Common myeloid progenitor, CD34-positive (primary cell): ENCODE data around the gene STAP2.

ENCODE experiments used
- CTCF ChIA-PET: fragments of 350-600 bp; sonication (Branson Sonifier 250); formaldehyde crosslinking; loops from one replicate; lab custom pipeline; 2021; ENCODE audit warnings: antibody characterized with exemption; lab: Charles Lee
- POLR2A ChIA-PET: fragments of 350-600 bp; sonication (Branson Sonifier 250); formaldehyde crosslinking; loops from one replicate; lab custom pipeline; 2021; ENCODE audit warnings: antibody characterized with exemption; lab: Charles Lee
- DNase-seq, 3 donors: peaks; one replicate each; pipeline versions ENCODE4 v3.0.0 to v3.0.0-alpha.2; 2013
- H3K27ac ChIP-seq, 2 experiments: 1 replicate in 1 of 2; 2 replicates in 1 of 2; pipeline ENCODE4 v1.7.0; 2013; ENCODE audit warnings: inconsistent platforms in 2 of 2, low read length in 2 of 2, mild to moderate bottlenecking in 2 of 2, low read depth in 1 of 2, moderate library complexity in 1 of 2; ENCODE audit not compliant: severe bottlenecking in 2 of 2, insufficient read depth in 1 of 2, poor library complexity in 1 of 2
- H3K27me3 ChIP-seq, 5 experiments: replicated peaks in 2 of 5; 1 replicate in 3 of 5; 2 replicates in 2 of 5; pipeline versions ENCODE4 v1.6.1 to v1.7.0; 2013; ENCODE audit warnings: low read length in 4 of 5, mild to moderate bottlenecking in 2 of 5, moderate library complexity in 2 of 5, inconsistent platforms in 1 of 5; ENCODE audit not compliant: insufficient read depth in 5 of 5, control insufficient read depth in 4 of 5
- H3K36me3 ChIP-seq, 4 experiments: 1 replicate in 2 of 4; 2 replicates in 2 of 4; pipeline versions ENCODE4 v1.6.1 to v1.7.0; 2013; ENCODE audit warnings: low read length in 3 of 4, control low read depth in 1 of 4, mild to moderate bottlenecking in 1 of 4; ENCODE audit not compliant: control insufficient read depth in 4 of 4, insufficient read depth in 4 of 4
- H3K4me1 ChIP-seq, 4 experiments: 1 replicate in 3 of 4; 2 replicates in 1 of 4; pipeline versions ENCODE4 v1.6.1 to v1.7.1; 2013; ENCODE audit warnings: low read length in 3 of 4, mild to moderate bottlenecking in 3 of 4, control low read depth in 1 of 4, inconsistent platforms in 1 of 4, moderate library complexity in 1 of 4; ENCODE audit not compliant: control insufficient read depth in 4 of 4, insufficient read depth in 4 of 4; ENCODE audit errors: control extremely low read depth in 1 of 4
- H3K4me3 ChIP-seq, 7 experiments: 1 replicate in 4 of 7; 2 replicates in 3 of 7; pipeline versions ENCODE4 v1.5.1 to v1.7.0; 2013; ENCODE audit warnings: mild to moderate bottlenecking in 7 of 7, low read length in 6 of 7, moderate library complexity in 6 of 7, inconsistent platforms in 2 of 7, low read depth in 2 of 7, control low read depth in 1 of 7; ENCODE audit not compliant: insufficient read depth in 4 of 7, control insufficient read depth in 1 of 7; ENCODE audit errors: extremely low read depth in 1 of 7
- H3K9me3 ChIP-seq, 5 experiments: 1 replicate in 4 of 5; 2 replicates in 1 of 5; pipeline versions ENCODE4 v1.6.1 to v1.7.1; 2013; ENCODE audit warnings: low read length in 4 of 5, mild to moderate bottlenecking in 2 of 5, inconsistent platforms in 1 of 5, low read depth in 1 of 5, moderate library complexity in 1 of 5; ENCODE audit not compliant: control insufficient read depth in 4 of 5, insufficient read depth in 2 of 5; ENCODE audit errors: control extremely low read depth in 1 of 5
- WGBS: methylation state at CpG from one replicate; pipeline ENCODE4 v1.1.5; 2013; ENCODE audit not compliant: insufficient coverage; 5-methylcytosine and 5-hydroxymethylcytosine counted together

Gene STAP2

DNA sequence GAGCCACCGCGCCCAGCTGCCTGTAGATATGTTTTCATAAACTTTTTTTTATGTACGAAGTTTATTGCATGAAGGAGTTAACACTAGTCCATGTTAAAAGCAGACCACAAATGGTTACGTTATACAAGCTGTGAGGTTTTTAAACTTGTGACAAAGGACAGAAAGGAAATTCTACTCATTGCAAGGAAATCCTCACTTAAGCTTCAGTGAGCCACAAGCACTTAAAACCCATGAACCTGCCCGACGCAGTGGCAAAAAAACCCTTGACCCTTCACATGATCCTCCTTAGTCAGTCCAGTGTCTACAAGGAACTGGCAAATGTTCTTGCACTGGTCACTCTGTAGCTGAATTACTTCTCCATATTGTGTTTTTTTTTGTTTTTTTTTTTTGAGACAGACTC, 8.9 kb upstream of the STAP2 start:
- Histone ChIP-seq H3K9me3 (no peaks in the 10 kb centered on the region), H3K27ac (no peak overlapping the region), H3K4me3 (peak overlapping the region in 1 of 7 experiments; percentile 52), H3K4me1 (peaks cover 0 to 20% (median 16%) of the 10 kb centered on the region in 4 experiments), H3K27me3 (no peaks in the 10 kb centered on the region), H3K36me3 (peaks cover 0 to 21% (median 5%) of the 10 kb centered on the region in 4 experiments)
- POLR2A ChIA-PET, result interaction anchor here (1.1 kb wide), 1 partner anchor 80 kb away, joined by 5 read pairs; no protein-coding TSS in a partner anchor
- 14% methylated on average over 4 of the region's 6 CpGs for WGBS
- DNase-seq, result peak in 2 of 3 donors; percentile 68 to 81
- CTCF ChIA-PET, result interaction anchor here (1.2 to 4.4 kb wide), 3 partner anchors 11 to 80 kb away, joined by 5 to 19 read pairs (median 5); no protein-coding TSS in a partner anchor

DNA sequence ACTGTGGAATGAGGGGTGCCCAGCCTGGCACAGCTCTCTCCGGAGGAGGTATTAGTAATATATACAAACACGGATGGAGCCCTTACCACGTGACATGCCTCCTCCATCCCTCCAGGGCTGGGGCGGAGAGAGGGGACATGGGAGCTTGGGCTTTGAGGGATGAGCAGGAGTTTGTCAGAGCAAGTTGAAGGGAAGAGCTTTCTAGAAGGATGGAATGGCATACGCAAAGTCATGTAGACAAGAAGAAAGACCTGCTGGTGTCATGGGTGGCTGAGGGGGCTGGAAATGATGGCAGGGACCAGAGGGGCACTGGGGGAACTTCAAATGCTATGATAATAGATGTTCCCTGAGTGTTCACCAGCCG, 7.4 kb upstream of the STAP2 start:
- peaks cover 0 to 21% (median 5%) of the 10 kb centered on the region in 4 experiments for H3K36me3 ChIP-seq
- no peak overlapping the region for H3K4me3 ChIP-seq
- peaks cover 0 to 25% (median 22%) of the 10 kb centered on the region in 4 experiments for H3K4me1 ChIP-seq
- no peaks in the 10 kb centered on the region for H3K9me3 ChIP-seq
- no peak for DNase-seq
- no peaks in the 10 kb centered on the region for H3K27me3 ChIP-seq
- no peak overlapping the region for H3K27ac ChIP-seq
- POLR2A ChIA-PET, result interaction anchor here (1.1 kb wide), 1 partner anchor 8 kb away, joined by 4 read pairs; no protein-coding TSS in a partner anchor
- CTCF ChIA-PET, result interaction anchor here (4.4 kb wide), 1 partner anchor 78 kb away, joined by 19 read pairs; no protein-coding TSS in a partner anchor
- 91% methylated on average over 6 of the region's 6 CpGs for WGBS

DNA sequence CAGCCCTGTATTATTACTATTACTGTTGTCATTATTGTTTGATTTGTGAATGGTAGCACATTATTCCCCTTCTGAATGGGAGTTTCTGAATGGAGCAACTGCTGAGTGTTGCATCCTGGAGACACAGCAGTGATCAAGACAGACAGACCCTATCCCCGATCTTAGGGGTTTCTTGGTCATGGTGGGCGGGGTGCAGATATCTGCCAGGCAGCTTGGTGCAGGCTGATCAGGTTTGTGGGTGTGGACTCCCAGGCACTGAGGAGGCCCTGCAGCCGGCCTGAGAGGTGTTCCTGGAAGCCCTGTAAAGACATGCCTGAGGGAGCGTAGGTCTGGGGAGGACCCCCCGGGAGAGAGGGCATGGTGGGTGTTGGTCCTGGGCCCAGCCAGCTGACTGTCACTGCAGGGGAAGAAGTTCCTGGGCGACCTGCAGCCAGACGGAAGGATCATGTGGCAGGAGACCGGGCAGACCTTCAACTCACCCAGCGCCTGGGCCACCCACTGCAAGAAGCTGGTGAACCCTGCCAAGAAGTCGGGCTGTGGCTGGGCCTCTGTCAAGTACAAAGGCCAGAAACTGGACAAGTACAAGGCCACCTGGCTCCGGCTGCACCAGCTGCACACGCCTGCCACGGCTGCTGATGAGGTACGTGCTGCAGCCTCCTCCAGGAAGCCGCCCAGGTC, 6.9 kb upstream of the STAP2 start:
- DNase-seq, result no peak
- Histone ChIP-seq H3K4me3 (no peak overlapping the region), H3K4me1 (peaks cover 0 to 25% (median 22%) of the 10 kb centered on the region in 4 experiments), H3K9me3 (no peaks in the 10 kb centered on the region), H3K27ac (no peak overlapping the region), H3K36me3 (peaks cover 0 to 17% (median 5%) of the 10 kb centered on the region in 4 experiments), H3K27me3 (no peaks in the 10 kb centered on the region)
- POLR2A ChIA-PET, result interaction anchor here (1.1 kb wide), 1 partner anchor 7 kb away, joined by 4 read pairs; no protein-coding TSS in a partner anchor
- 98% methylated on average over 13 of the region's 15 CpGs for WGBS
- CTCF ChIA-PET, result interaction anchor here (4.4 kb wide), 1 partner anchor 78 kb away, joined by 19 read pairs; no protein-coding TSS in a partner anchor

DNA sequence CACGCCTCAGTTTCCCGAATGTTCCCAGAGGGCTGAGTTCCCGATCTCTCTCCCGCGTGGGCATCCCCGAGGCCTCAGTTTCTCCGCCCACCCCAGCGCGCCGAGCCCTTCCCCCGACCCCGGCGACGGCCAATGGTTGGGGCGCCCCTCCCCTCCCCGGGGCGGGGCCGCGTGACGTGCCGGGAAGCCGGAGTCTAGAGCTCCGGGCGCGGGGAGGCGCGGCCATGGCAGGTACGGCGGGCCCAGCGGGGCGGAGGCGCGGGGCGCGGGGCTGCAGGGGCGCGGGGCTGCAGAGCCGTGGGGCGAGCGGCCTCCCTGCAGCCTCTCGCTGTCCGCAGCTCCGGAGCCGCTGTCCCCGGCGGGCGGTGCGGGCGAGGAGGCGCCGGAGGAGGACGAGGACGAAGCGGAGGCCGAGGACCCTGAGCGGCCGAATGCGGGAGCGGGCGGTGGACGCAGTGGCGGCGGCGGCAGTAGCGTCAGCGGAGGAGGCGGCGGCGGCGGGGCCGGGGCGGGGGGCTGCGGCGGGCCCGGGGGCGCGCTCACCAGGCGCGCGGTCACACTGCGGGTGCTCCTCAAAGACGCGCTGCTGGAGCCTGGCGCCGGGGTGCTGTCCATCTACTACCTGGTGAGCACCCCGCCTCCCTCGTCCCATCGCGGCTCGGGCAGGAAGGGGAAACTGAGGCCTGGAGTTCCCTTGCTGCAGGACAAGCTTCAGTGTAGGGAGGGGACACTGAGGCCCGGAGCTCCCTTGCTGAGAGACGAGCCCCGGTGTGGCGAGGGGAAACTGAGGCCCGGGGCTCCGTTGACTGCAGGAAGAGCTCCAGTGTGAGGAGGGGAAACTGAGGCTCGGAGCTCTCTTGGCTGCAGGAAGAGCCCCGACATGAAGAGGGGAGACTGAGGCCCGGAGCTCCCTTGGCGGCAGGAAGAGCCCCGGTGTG, 5.0 kb upstream of the STAP2 start, which contains the start of gene MPND:
Gene MPND (plus strand): TSS at position 193 of the 938 bp plus-strand sequence. CDS start 32 bp downstream, at position 225.
- no peaks in the 10 kb centered on the region for H3K9me3 ChIP-seq
- ChIA-PET POLR2A (interaction anchor here (1.1 to 1.3 kb wide), 3 partner anchors 16 to 97 kb away, joined by 3 to 5 read pairs (median 4); partner anchors contain the start of gene YJU2), CTCF (interaction anchor here (0.9 to 2.4 kb wide), 10 partner anchors 9 to 127 kb away, joined by 3 to 21 read pairs (median 3); no protein-coding TSS in a partner anchor)
- H3K36me3 ChIP-seq, result peaks cover 0 to 7% (median 4%) of the 10 kb centered on the region in 4 experiments
- WGBS, result 13% methylated on average over 46 of the region's 101 CpGs
- peaks cover 0 to 27% (median 23%) of the 10 kb centered on the region in 4 experiments for H3K4me1 ChIP-seq
- H3K27me3 ChIP-seq, result no peaks in the 10 kb centered on the region
- H3K27ac ChIP-seq, result peak within 1 kb of the TSS; percentile 60 to 73
- peak; percentile 77 to 89 (median 87) for DNase-seq
- H3K4me3 ChIP-seq, result peak within 1 kb of the TSS; percentile 56 to 85 (median 75)

DNA sequence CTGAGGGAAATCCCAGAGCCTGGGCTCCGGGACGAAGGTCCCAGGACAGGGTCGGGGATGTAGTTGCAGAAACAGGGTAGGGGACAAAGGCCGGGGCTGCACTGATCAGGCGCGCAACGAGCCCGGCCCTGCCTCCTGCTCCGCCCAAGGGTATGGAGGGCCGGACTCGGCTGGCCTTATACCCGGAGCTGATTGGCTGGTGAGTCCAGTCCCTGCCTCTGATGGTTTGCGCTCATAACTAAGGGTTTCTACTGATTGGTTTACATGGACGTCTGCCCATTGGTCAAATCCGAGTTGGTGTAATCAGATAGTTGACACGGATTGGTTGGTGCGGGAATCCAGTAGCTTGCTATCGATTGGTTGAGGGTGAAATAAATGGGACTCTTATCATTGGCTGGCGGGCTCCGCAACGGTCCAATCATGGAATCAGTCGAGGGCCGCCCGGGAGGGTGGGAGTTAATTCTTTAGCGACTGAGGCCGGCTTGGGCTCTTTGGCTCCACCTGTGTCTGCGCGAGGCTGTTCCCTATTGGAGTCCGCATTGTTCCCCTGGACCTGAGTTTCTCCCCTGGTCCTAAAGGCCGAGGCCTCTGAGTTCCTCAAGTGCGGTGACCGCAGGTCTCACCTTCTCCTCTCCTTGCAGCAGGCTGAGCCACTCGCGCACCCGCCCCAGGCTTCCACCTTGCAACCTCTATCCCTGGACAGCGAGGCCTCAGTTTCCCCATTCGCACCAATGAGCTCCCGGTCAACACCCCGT, 4.2 kb upstream of the STAP2 start:
- peak overlapping the region; percentile 47 to 85 (median 75) for H3K4me3 ChIP-seq
- 0% methylated on average over 39 of the region's 39 CpGs for WGBS
- POLR2A ChIA-PET, result interaction anchor here (1.1 to 1.3 kb wide), 3 partner anchors 15 to 96 kb away, joined by 3 to 5 read pairs (median 4); partner anchors contain the start of gene YJU2

DNA sequence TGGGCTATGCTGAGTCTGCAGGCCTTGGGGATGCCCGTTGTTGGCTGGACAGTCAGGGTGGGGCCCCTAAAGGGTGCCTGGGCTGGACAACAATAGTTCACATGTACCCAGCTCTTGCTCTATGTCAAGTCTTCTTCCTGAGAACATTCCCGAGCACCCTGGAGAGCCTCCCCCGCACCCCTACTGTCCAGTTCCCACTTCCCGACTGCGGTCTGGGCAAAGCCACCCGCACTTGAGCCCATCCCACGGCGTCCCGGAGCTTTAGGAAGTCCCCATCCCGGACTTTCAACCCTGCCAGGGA, 3.6 kb upstream of the STAP2 start:
- no peak for DNase-seq
- Histone ChIP-seq H3K4me3 (peak overlapping the region; percentile 47 to 85 (median 73)), H3K4me1 (peaks cover 0 to 32% (median 28%) of the 10 kb centered on the region in 4 experiments), H3K9me3 (no peaks in the 10 kb centered on the region), H3K36me3 (peaks cover 0 to 7% (median 4%) of the 10 kb centered on the region in 4 experiments), H3K27ac (peak overlapping the region; percentile 60 to 70), H3K27me3 (no peaks in the 10 kb centered on the region)
- ChIA-PET CTCF (interaction anchor here (0.7 to 2.4 kb wide), 6 partner anchors 11 to 139 kb away, joined by 3 to 21 read pairs (median 3); partner anchors contain the start of gene YJU2), POLR2A (interaction anchor here (1.1 to 1.2 kb wide), 2 partner anchors 52 to 95 kb away, joined by 3 to 4 read pairs; partner anchors contain the start of gene YJU2)
- WGBS, result 11% methylated on average over 8 of the region's 10 CpGs

More for the DNA sequence above, 4.2 kb upstream of the STAP2 start:
- H3K36me3 ChIP-seq, result peaks cover 0 to 7% (median 4%) of the 10 kb centered on the region in 4 experiments
- peak overlapping the region; percentile 60 to 73 for H3K27ac ChIP-seq
- peaks cover 0 to 32% (median 31%) of the 10 kb centered on the region in 4 experiments for H3K4me1 ChIP-seq
- H3K9me3 ChIP-seq, result no peaks in the 10 kb centered on the region
- no peaks in the 10 kb centered on the region for H3K27me3 ChIP-seq
- CTCF ChIA-PET, result interaction anchor here (0.7 to 2.4 kb wide), 10 partner anchors 9 to 140 kb away, joined by 3 to 21 read pairs (median 3); partner anchors contain the start of gene YJU2
- peak; percentile 100 for DNase-seq
